Endothelial cell of umbilical vein (primary cell): Measurements from ENCODE around the gene EZR.

Experiments used
- CTCF ChIP-seq, 2 donors: IDR thresholded peaks; 1 replicate in 1 of 2; 2 replicates in 1 of 2; pipeline ENCODE4 v1.5.1; 2011; ENCODE audit warnings: low read length in 2 of 2, mild to moderate bottlenecking in 2 of 2, moderate library complexity in 2 of 2, control low read depth in 1 of 2, inconsistent platforms in 1 of 2, low read depth in 1 of 2; ENCODE audit not compliant: insufficient read depth in 1 of 2; ENCODE audit errors: extremely low read depth in 1 of 2
- EZH2 ChIP-seq: IDR thresholded peaks from 2 replicates; pipeline ENCODE4 v1.6.1; 2012; ENCODE audit warnings: borderline replicate concordance, low read depth, mild to moderate bottlenecking, moderate library complexity, low read length, inconsistent platforms; ENCODE audit not compliant: severe bottlenecking
- FOS ChIP-seq: IDR thresholded peaks from 2 replicates; pipeline ENCODE4 v1.6.1; 2011; ENCODE audit warnings: mild to moderate bottlenecking, low read length, moderate library complexity, borderline replicate concordance; ENCODE audit not compliant: insufficient read depth
- MAX ChIP-seq: IDR thresholded peaks from 2 replicates; pipeline ENCODE4 v1.6.1; 2011; ENCODE audit not compliant: insufficient read depth, insufficient read length
- MYC ChIP-seq: IDR thresholded peaks from one replicate; pipeline ENCODE4 v1.6.1; 2011; ENCODE audit warnings: mild to moderate bottlenecking, low read depth, low read length
- POLR2AphosphoS5 ChIP-seq: IDR thresholded peaks from 2 replicates; pipeline ENCODE4 v1.6.1; 2012; ENCODE audit warnings: low read depth, mild to moderate bottlenecking, control low read depth, low read length, moderate library complexity; ENCODE audit not compliant: insufficient read depth

GRCh38 chr6:158813032-158813431 lies 6.1 kb downstream of the EZR start:
- TF ChIP-seq EZH2 (no peak), POLR2AphosphoS5 (no peak), CTCF (IDR thresholded peaks at IDR 0.05; ENCODE audit: extremely low read depth in 1 of 2, insufficient read depth in 1 of 2, low read depth in 1 of 2, low read length in 2 of 2) (no peak), FOS (no peak), MYC (no peak), MAX (no peak)
